ENCODE data around the gene AMIGO1. TPM values are rescaled to one million over a fixed set of nuclear protein-coding genes. Genes with fewer than 3 reads are reported as not detected.

The AMIGO1 gene
- total RNA-seq: 1.2 and 1.4 TPM in 2 replicates

GRCh38 chr1:109509176-109510134, at the start of gene AMIGO1:
TSS of gene AMIGO1 (minus strand) at chr1:109509727. CDS start at chr1:109508912, 815 bp downstream.

GRCh38 chr1:109548321-109549267, 39.1 kb upstream of the AMIGO1 start, which contains the start of gene GNAI3:
TSS of gene GNAI3 (plus strand) at chr1:109548615. CDS start at chr1:109548721, 106 bp downstream.

GRCh38 chr1:109539676-109540075, 30.1 kb upstream of the AMIGO1 start, which contains the start of gene GPR61:
TSS of gene GPR61 (plus strand) at chr1:109539872. CDS start at chr1:109543023, 3,151 bp downstream.

GRCh38 chr1:109493805-109494539, 15.6 kb downstream of the AMIGO1 start, which contains the start of gene CYB561D1:
TSS of gene CYB561D1 (plus strand) at chr1:109494094. CDS start at chr1:109494140, 46 bp downstream.

GRCh38 chr1:109483672-109484518, 25.6 kb downstream of the AMIGO1 start, which contains the start of gene ATXN7L2:
TSS of gene ATXN7L2 (plus strand) at chr1:109483905. CDS start at chr1:109483954, 49 bp downstream.

GRCh38 chr1:109466452-109467300, 42.9 kb downstream of the AMIGO1 start, which contains the start of gene SYPL2:
TSS of gene SYPL2 (plus strand) at chr1:109466546. CDS start at chr1:109466844, 298 bp downstream.

Other genes with a start within 250 kb of the AMIGO1 start
- 7.2 and 7.4 TPM in 2 replicates for gene PSRC1, start 226.6 kb downstream of the AMIGO1 start, total RNA-seq
- gene MYBPHL, start 202.7 kb downstream of the AMIGO1 start, total RNA-seq: not detected in 2 replicates
- 3.5 and 4.6 TPM in 2 replicates for gene SORT1, start 111.8 kb downstream of the AMIGO1 start, total RNA-seq
- 27.3 and 27.6 TPM in 2 replicates for gene PSMA5, start 83.3 kb downstream of the AMIGO1 start, total RNA-seq
- 0.29 and 1.00 TPM in 2 replicates for gene SYPL2, start 43.2 kb downstream of the AMIGO1 start, total RNA-seq
- 2.2 and 3.7 TPM in 2 replicates for gene ATXN7L2, start 25.8 kb downstream of the AMIGO1 start, total RNA-seq
- gene CYB561D1, start 15.6 kb downstream of the AMIGO1 start, total RNA-seq: 3.8 and 5.2 TPM in 2 replicates
- gene GPR61, start 30.1 kb upstream of the AMIGO1 start, total RNA-seq: not detected in 2 replicates
- gene GNAI3, start 38.9 kb upstream of the AMIGO1 start, total RNA-seq: 7.4 and 7.6 TPM in 2 replicates
- 0.68 TPM in 1 of 2 replicates, not detected in the other for gene GNAT2, start 109.9 kb upstream of the AMIGO1 start, total RNA-seq
- 48.8 and 73.6 TPM in 2 replicates for gene AMPD2, start 110.1 kb upstream of the AMIGO1 start, total RNA-seq
- 19.7 and 39.6 TPM in 2 replicates for gene GSTM4, start 146.4 kb upstream of the AMIGO1 start, total RNA-seq
- 20.9 and 21.6 TPM in 2 replicates for gene GSTM2, start 158.3 kb upstream of the AMIGO1 start, total RNA-seq
- gene GSTM1, start 178.1 kb upstream of the AMIGO1 start, total RNA-seq: not detected in 2 replicates
- gene GSTM5, start 202.5 kb upstream of the AMIGO1 start, total RNA-seq: 4.4 and 7.1 TPM in 2 replicates
- gene GSTM3, start 231.3 kb upstream of the AMIGO1 start, total RNA-seq: 135 and 155 TPM in 2 replicates